HepG2 (cell line): ENCODE data around the gene GALNTL6. TPM values are rescaled to one million over a fixed set of nuclear protein-coding genes. Genes with fewer than 3 reads are reported as not detected.

Source experiments
- ATAC-seq: fragments of 200-7000 bp; cut with Tn5 transposase; 3 replicates; pipeline ENCODE4 v1.9.1; 2020; ENCODE audit warnings: mild to moderate bottlenecking, moderate library complexity
- BruUV-seq: library from RNA; stranded (reverse); fragments of 400-500 nt; replicated peaks from 2 replicates; lab custom pipeline; 2021; lab: Mats Ljungman, UMichigan
- CTCF ChIA-PET: fragments of 300-600 bp; formaldehyde crosslinking; extraction: SDS; loops from one replicate; lab custom pipeline; 2021; ENCODE audit warnings: low total read pairs, inconsistent platforms, low intra/inter-chr PET ratio; lab: Yijun Ruan, JAX
- POLR2A ChIA-PET: fragments of 350-600 bp; sonication (Branson Sonifier 250); formaldehyde crosslinking; loops from one replicate; lab custom pipeline; 2020; ENCODE audit warnings: antibody characterized with exemption, inconsistent platforms; lab: Yijun Ruan, JAX
- DNase-seq: peaks from one replicate; pipeline ENCODE4 v3.0.0-alpha.2; 2015; ENCODE audit warnings: low spot score
- FAIRE-seq: peaks from 3 replicates; lab custom pipeline; 2011; peaks lifted over from hg19 to GRCh38; lab: Jason Lieb, UNC
- H2AFZ ChIP-seq: one replicate; pipeline ENCODE4 v1.6.1; 2011; ENCODE audit warnings: low read length, inconsistent platforms
- H3K27ac ChIP-seq: fragments of 300-600 bp; 3 replicates; pipeline ENCODE4 v1.8.0; 2011; ENCODE audit warnings: mixed run types, mild to moderate bottlenecking, mixed read lengths, low read length, inconsistent platforms; ENCODE audit not compliant: insufficient read depth; ENCODE audit errors: extremely low read length
- H3K27me3 ChIP-seq, 2 experiments: fragments of 200-600 bp in 1 of 2; 2 replicates in 1 of 2; 3 replicates in 1 of 2; pipeline versions ENCODE4 v1.6.0 to v1.8.0; 2011; ENCODE audit warnings: low read length in 2 of 2, mild to moderate bottlenecking in 2 of 2, moderate library complexity in 2 of 2, inconsistent platforms in 1 of 2; ENCODE audit not compliant: insufficient read depth in 2 of 2, control insufficient read depth in 1 of 2
- H3K36me3 ChIP-seq, 2 experiments: fragments of 200-600 bp in 1 of 2; replicated peaks in 1 of 2; 2 replicates in 1 of 2; 3 replicates in 1 of 2; pipeline versions ENCODE4 v1.5.1 to v1.8.0; 2011; ENCODE audit warnings: low read length in 2 of 2, inconsistent platforms in 1 of 2; ENCODE audit not compliant: insufficient read depth in 2 of 2, control insufficient read depth in 1 of 2
- H3K4me1 ChIP-seq: 2 replicates; pipeline ENCODE4 v1.5.1; 2012; ENCODE audit warnings: low read length, inconsistent platforms; ENCODE audit not compliant: insufficient read depth
- H3K4me2 ChIP-seq: 2 replicates; pipeline ENCODE4 v1.6.0; 2011; ENCODE audit warnings: low read depth, low read length, inconsistent platforms
- H3K4me3 ChIP-seq, 3 experiments: fragments of 200-600 bp in 1 of 3; sonication (generic), shearing (Covaris generic) in 1 of 3; replicated peaks in 1 of 3; 2 replicates each; pipeline ENCODE4 v1.5.1; 2011 to 2016; ENCODE audit warnings: low read length in 3 of 3, inconsistent platforms in 2 of 3, low read depth in 2 of 3, mild to moderate bottlenecking in 2 of 3, control low read depth in 1 of 3, mixed read lengths in 1 of 3; ENCODE audit not compliant: insufficient read depth in 1 of 3
- H3K79me2 ChIP-seq: one replicate; pipeline ENCODE4 v1.6.1; 2011; ENCODE audit warnings: low read length, inconsistent platforms; ENCODE audit not compliant: insufficient read depth
- H3K9ac ChIP-seq: 2 replicates; pipeline ENCODE4 v1.6.0; 2011; ENCODE audit warnings: mild to moderate bottlenecking, low read depth, low read length, inconsistent platforms; ENCODE audit not compliant: insufficient read depth
- H3K9me3 ChIP-seq: 2 replicates; pipeline ENCODE4 v1.5.1; 2012; ENCODE audit warnings: mild to moderate bottlenecking, low read length
- H4K20me1 ChIP-seq: 2 replicates; pipeline ENCODE4 v1.6.0; 2011; ENCODE audit warnings: inconsistent platforms, mild to moderate bottlenecking, low read length, moderate library complexity; ENCODE audit not compliant: insufficient read depth
- ATF1 ChIP-seq: IDR thresholded peaks from 2 replicates; pipeline ENCODE4 v1.6.1; 2016; ENCODE audit warnings: mild to moderate bottlenecking, control low read depth
- ETV6 ChIP-seq: sonication (generic); formaldehyde crosslinking; conservative IDR thresholded peaks from 2 replicates; pipeline ENCODE4 v1.4.0; 2020; ENCODE audit warnings: missing genetic modification reagents
- GATAD2A ChIP-seq: IDR thresholded peaks from 2 replicates; pipeline ENCODE4 v1.6.1; 2016
- GMEB2 ChIP-seq: IDR thresholded peaks from 2 replicates; pipeline ENCODE4 v1.6.1; 2016; ENCODE audit warnings: missing biosample characterization, missing genetic modification reagents, low read depth
- IRF9 ChIP-seq: sonication (generic); formaldehyde crosslinking; IDR thresholded peaks from 2 replicates; pipeline ENCODE4 v1.8.0; 2022; ENCODE audit warnings: missing genetic modification reagents, mild to moderate bottlenecking, borderline replicate concordance
- KLF12 ChIP-seq: sonication (generic); formaldehyde crosslinking; IDR thresholded peaks from 2 replicates; pipeline ENCODE4 v1.4.0; 2020; ENCODE audit warnings: missing genetic modification reagents, borderline replicate concordance
- MEIS1 ChIP-seq: sonication (generic); formaldehyde crosslinking; IDR thresholded peaks from 2 replicates; pipeline ENCODE4 v1.9.0; 2021; ENCODE audit warnings: mild to moderate bottlenecking, missing genetic modification reagents, moderate library complexity, borderline replicate concordance
- NR2C2 ChIP-seq: sonication (generic); formaldehyde crosslinking; IDR thresholded peaks from 2 replicates; pipeline ENCODE4 v1.4.0; 2020; ENCODE audit warnings: missing genetic modification reagents, mild to moderate bottlenecking, moderate library complexity, borderline replicate concordance
- RBAK ChIP-seq: sonication (generic); formaldehyde crosslinking; IDR thresholded peaks from 2 replicates; pipeline ENCODE4 v1.5.1; 2020; ENCODE audit warnings: mild to moderate bottlenecking, missing genetic modification reagents
- REPIN1 ChIP-seq: sonication (generic); formaldehyde crosslinking; IDR thresholded peaks from 2 replicates; pipeline ENCODE4 v1.8.0; 2022; ENCODE audit warnings: missing genetic modification reagents, low read depth, mild to moderate bottlenecking, borderline replicate concordance
- REST ChIP-seq, 2 experiments: IDR thresholded peaks; 2 replicates each; pipeline ENCODE4 v1.6.1; 2011 to 2012; ENCODE audit warnings: low read length in 2 of 2, borderline replicate concordance in 1 of 2, low read depth in 1 of 2, mild to moderate bottlenecking in 1 of 2, moderate library complexity in 1 of 2
- ZNF788 ChIP-seq: sonication (generic); formaldehyde crosslinking; IDR thresholded peaks from 2 replicates; pipeline ENCODE4 v1.5.0; 2020; ENCODE audit warnings: mild to moderate bottlenecking, missing genetic modification reagents, borderline replicate concordance
- whole genome bisulfite sequencing: methylation state at CpG from one replicate; pipeline ENCODE4 v1.1.6; 2017; ENCODE audit warnings: low lambda C conversion rate; 5-methylcytosine and 5-hydroxymethylcytosine counted together
- in situ Hi-C: cut with HindIII; loops from 2 replicates; pipeline ENCODE4 v1.10.0; 2017; ENCODE audit warnings: low pct_unique_long_range_greater_than_20kb; ENCODE audit not compliant: extremely low pct_ligation_motif_present
- intact Hi-C: fragments of 100-400 bp; cut with micrococcal nuclease; formaldehyde crosslinking; loops from one replicate; pipeline ENCODE4 v1.10.0; 2022; ENCODE audit not compliant: unreplicated experiment
- polyA plus RNA-seq, 8 experiments: library from polyadenylated mRNA; depleted of rRNA in 3 of 8; stranded (reverse) in 7 of 8; unstranded in 1 of 8; fragments of >200 nt; fragmentation: Illumina TruSeq in 4 of 8; extraction: Trizol in 4 of 8; gene quantifications; 2 replicates each; pipeline versions ENCODE4 v1.2.1 to v1.2.3, GENCODE V29; 2011 to 2016; ENCODE audit warnings: low read depth in 4 of 8, missing spikeins in 1 of 8, mixed read lengths in 1 of 8; ENCODE audit not compliant: insufficient read depth in 1 of 8
- total RNA-seq, 5 experiments: library from RNA; depleted of rRNA; stranded (reverse); fragments of >200 nt; fragmentation: Illumina TruSeq; extraction: Trizol; gene quantifications; 2 replicates each; pipeline ENCODE4 v1.2.3, GENCODE V29; 2016; ENCODE audit warnings: low read depth in 1 of 5

GALNTL6 gene
- total and polyA plus RNA-seq, 2 of the 13 experiments (the other 11 are each of a cell fraction or from before 2014, with no cell fraction given) = not detected

- H4K20me1 ChIP-seq = no peaks in the 10 kb centered on the region
- H3K4me2 ChIP-seq = no peak overlapping the region
- WGBS = 14% methylated on average over 7 of the region's 30 CpGs
- in situ Hi-C loops (no loop called here), intact Hi-C loops (no loop called here)
- no TSS peak for BruUV-seq
- no peak for ATAC-seq
- H3K4me1 ChIP-seq = no peaks in the 10 kb centered on the region
- H3K79me2 ChIP-seq = no peaks in the 10 kb centered on the region
- CTCF ChIA-PET = no interaction called here
- FAIRE-seq = no peak
- POLR2A ChIA-PET = no interaction called here
- no peak for DNase-seq
- H3K9ac ChIP-seq = no peak overlapping the region
- H3K4me3 ChIP-seq = no peak overlapping the region
- no peaks in the 10 kb centered on the region for H3K36me3 ChIP-seq
- H2AFZ ChIP-seq = no peak overlapping the region
- TF ChIP-seq REST (IDR thresholded peaks at IDR 0.05; ENCODE audit: borderline replicate concordance in 1 of 2, low read depth in 1 of 2, low read length in 2 of 2) = no peak
- TF ChIP-seq MEIS1 (CRISPR knock-in tag) = no peak
- no peak for TF ChIP-seq ZNF788 (CRISPR knock-in tag)
- TF ChIP-seq RBAK (CRISPR knock-in tag) = no peak
- TF ChIP-seq ATF1 (CRISPR knock-in tag) = no peak
- no peak for TF ChIP-seq GATAD2A (CRISPR knock-in tag)
- TF ChIP-seq ETV6 (CRISPR knock-in tag) = no peak
- TF ChIP-seq IRF9 (CRISPR knock-in tag) = no peak
- no peak for TF ChIP-seq KLF12 (CRISPR knock-in tag)
- TF ChIP-seq REPIN1 = no peak
- no peak for TF ChIP-seq NR2C2 (CRISPR knock-in tag)
- TF ChIP-seq GMEB2 (CRISPR knock-in tag) = no peak
- TF ChIP-seq, all 625 proteins: peak for 0
- H3K27ac ChIP-seq = no peak overlapping the region
- no peaks in the 10 kb centered on the region for H3K27me3 ChIP-seq
- H3K9me3 ChIP-seq = peaks cover 6% of the 10 kb centered on the region; the same call in 1 of the 2 replicates
Observed at GRCh38 chr4:172481802-172482508, 668.8 kb downstream of the GALNTL6 start.
